Activated CD8-positive, alpha-beta memory T cell treated with anti-CD3 and anti-CD28 coated beads for 36 hours (primary cell): Measurements from ENCODE around the gene RPL31. TPM values are rescaled to one million over a fixed set of nuclear protein-coding genes. Genes with fewer than 3 reads are reported as not detected.

Experiments
- CTCF ChIA-PET: fragments of 350-600 bp; sonication (Branson Sonifier 250); formaldehyde crosslinking; loops from one replicate; lab custom pipeline; 2021; ENCODE audit warnings: antibody characterized with exemption; lab: Charles Lee
- POLR2A ChIA-PET: fragments of 350-600 bp; sonication (Branson Sonifier 250); formaldehyde crosslinking; loops from one replicate; lab custom pipeline; 2021; ENCODE audit warnings: antibody characterized with exemption; lab: Charles Lee
- total RNA-seq, 2 experiments: library from RNA; stranded (reverse); gene quantifications; one replicate each; pipeline ENCODE4 v1.2.3, GENCODE V29; 2021

RPL31 gene
- total RNA-seq, 2 experiments from 2014 or later: 1,384 to 1,418 TPM

- CTCF ChIA-PET: no interaction called here
- POLR2A ChIA-PET: no interaction called here
Measured at GRCh38 chr2:100990650-100991403, 11.3 kb upstream of the RPL31 start.

- ChIA-PET POLR2A (no interaction called here), CTCF (no interaction called here)
Measured at GRCh38 chr2:100991404-100991773, 10.7 kb upstream of the RPL31 start.

- CTCF ChIA-PET: no interaction called here
- POLR2A ChIA-PET: no interaction called here
Measured at GRCh38 chr2:100992262-100992661, 9.8 kb upstream of the RPL31 start.

- CTCF ChIA-PET: no interaction called here
- POLR2A ChIA-PET: no interaction called here
Measured at GRCh38 chr2:100993294-100993693, 8.8 kb upstream of the RPL31 start.

GRCh38 chr2:100995309-100996075 is 6.6 kb upstream of the RPL31 start:
- ChIA-PET CTCF (interaction anchor here (1.0 kb wide), 1 partner anchor 10 kb away, joined by 3 read pairs; no protein-coding TSS in a partner anchor), POLR2A (no interaction called here)

GRCh38 chr2:100997509-100998234 is 4.4 kb upstream of the RPL31 start:
- CTCF ChIA-PET: no interaction called here
- POLR2A ChIA-PET: no interaction called here

- POLR2A ChIA-PET: no interaction called here
- CTCF ChIA-PET: interaction anchor here (0.6 kb wide), 1 partner anchor 417 kb away, joined by 3 read pairs; no protein-coding TSS in a partner anchor
Measured at GRCh38 chr2:100998235-100998573, 3.9 kb upstream of the RPL31 start.

GRCh38 chr2:100999995-101000394 is 2.1 kb upstream of the RPL31 start:
- ChIA-PET POLR2A (no interaction called here), CTCF (no interaction called here)

- CTCF ChIA-PET: interaction anchor here (1.0 kb wide), 1 partner anchor 10 kb away, joined by 3 read pairs; no protein-coding TSS in a partner anchor
- POLR2A ChIA-PET: interaction anchor here (0.6 to 1.7 kb wide), 2 partner anchors 72 to 440 kb away, joined by 10 to 11 read pairs; partner anchors contain the start of gene PDCL3
Measured at GRCh38 chr2:101002562-101003277, 631 bp downstream of the RPL31 start.

GRCh38 chr2:101003278-101003775 is 1.2 kb downstream of the RPL31 start:
- CTCF ChIA-PET: interaction anchor here (1.0 kb wide), 1 partner anchor 9 kb away, joined by 3 read pairs; no protein-coding TSS in a partner anchor
- POLR2A ChIA-PET: interaction anchor here (0.5 to 1.0 kb wide), 3 partner anchors 9 to 708 kb away, joined by 3 to 10 read pairs (median 3); no protein-coding TSS in a partner anchor

GRCh38 chr2:101004620-101005325 is 2.7 kb downstream of the RPL31 start:
- POLR2A ChIA-PET: interaction anchor here (0.7 kb wide), 1 partner anchor 1006 kb away, joined by 3 read pairs; no protein-coding TSS in a partner anchor
- CTCF ChIA-PET: no interaction called here

- POLR2A ChIA-PET: no interaction called here
- CTCF ChIA-PET: interaction anchor here (0.6 kb wide), 1 partner anchor 476 kb away, joined by 3 read pairs; no protein-coding TSS in a partner anchor
Measured at GRCh38 chr2:101006065-101006715, 4.1 kb downstream of the RPL31 start.

GRCh38 chr2:101007415-101008345 is 5.6 kb downstream of the RPL31 start:
- POLR2A ChIA-PET: interaction anchor here (0.6 kb wide), 1 partner anchor 426 kb away, joined by 10 read pairs; no protein-coding TSS in a partner anchor

GRCh38 chr2:101011152-101011551 is 9.1 kb downstream of the RPL31 start:
- CTCF ChIA-PET: no interaction called here
- POLR2A ChIA-PET: no interaction called here

More at GRCh38 chr2:101007415-101008345, 5.6 kb downstream of the RPL31 start:
- CTCF ChIA-PET: interaction anchor here (0.6 kb wide), 1 partner anchor 183 kb away, joined by 3 read pairs; no protein-coding TSS in a partner anchor

- CTCF ChIA-PET: interaction anchor here (0.7 to 1.6 kb wide), 6 partner anchors 9 to 287 kb away, joined by 3 to 4 read pairs (median 3); no protein-coding TSS in a partner anchor
- POLR2A ChIA-PET: interaction anchor here (0.6 kb wide), 1 partner anchor 8 kb away, joined by 3 read pairs; no protein-coding TSS in a partner anchor
Measured at GRCh38 chr2:101012054-101012705, 10.1 kb downstream of the RPL31 start.
